Rectal smooth muscle tissue (tissue), 1 donor: ENCODE measurements around the gene YIF1A.

ENCODE experiments used
- H3K27ac ChIP-seq: one replicate; pipeline ENCODE4 v1.7.0; 2013; ENCODE audit warnings: low read depth, low read length, inconsistent platforms
- H3K27me3 ChIP-seq: one replicate; pipeline ENCODE4 v1.7.0; 2013; ENCODE audit warnings: low read length; ENCODE audit not compliant: control insufficient read depth, insufficient read depth
- H3K36me3 ChIP-seq: one replicate; pipeline ENCODE4 v1.7.0; 2013; ENCODE audit warnings: low read length; ENCODE audit not compliant: control insufficient read depth, insufficient read depth
- H3K4me1 ChIP-seq: one replicate; pipeline ENCODE4 v1.7.0; 2013; ENCODE audit warnings: low read length; ENCODE audit not compliant: control insufficient read depth, insufficient read depth
- H3K4me3 ChIP-seq: one replicate; pipeline ENCODE4 v1.7.0; 2013; ENCODE audit warnings: low read length
- H3K9ac ChIP-seq: one replicate; pipeline ENCODE4 v1.7.0; 2013; ENCODE audit warnings: low read length

YIF1A gene, protein sequence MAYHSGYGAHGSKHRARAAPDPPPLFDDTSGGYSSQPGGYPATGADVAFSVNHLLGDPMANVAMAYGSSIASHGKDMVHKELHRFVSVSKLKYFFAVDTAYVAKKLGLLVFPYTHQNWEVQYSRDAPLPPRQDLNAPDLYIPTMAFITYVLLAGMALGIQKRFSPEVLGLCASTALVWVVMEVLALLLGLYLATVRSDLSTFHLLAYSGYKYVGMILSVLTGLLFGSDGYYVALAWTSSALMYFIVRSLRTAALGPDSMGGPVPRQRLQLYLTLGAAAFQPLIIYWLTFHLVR

DNA sequence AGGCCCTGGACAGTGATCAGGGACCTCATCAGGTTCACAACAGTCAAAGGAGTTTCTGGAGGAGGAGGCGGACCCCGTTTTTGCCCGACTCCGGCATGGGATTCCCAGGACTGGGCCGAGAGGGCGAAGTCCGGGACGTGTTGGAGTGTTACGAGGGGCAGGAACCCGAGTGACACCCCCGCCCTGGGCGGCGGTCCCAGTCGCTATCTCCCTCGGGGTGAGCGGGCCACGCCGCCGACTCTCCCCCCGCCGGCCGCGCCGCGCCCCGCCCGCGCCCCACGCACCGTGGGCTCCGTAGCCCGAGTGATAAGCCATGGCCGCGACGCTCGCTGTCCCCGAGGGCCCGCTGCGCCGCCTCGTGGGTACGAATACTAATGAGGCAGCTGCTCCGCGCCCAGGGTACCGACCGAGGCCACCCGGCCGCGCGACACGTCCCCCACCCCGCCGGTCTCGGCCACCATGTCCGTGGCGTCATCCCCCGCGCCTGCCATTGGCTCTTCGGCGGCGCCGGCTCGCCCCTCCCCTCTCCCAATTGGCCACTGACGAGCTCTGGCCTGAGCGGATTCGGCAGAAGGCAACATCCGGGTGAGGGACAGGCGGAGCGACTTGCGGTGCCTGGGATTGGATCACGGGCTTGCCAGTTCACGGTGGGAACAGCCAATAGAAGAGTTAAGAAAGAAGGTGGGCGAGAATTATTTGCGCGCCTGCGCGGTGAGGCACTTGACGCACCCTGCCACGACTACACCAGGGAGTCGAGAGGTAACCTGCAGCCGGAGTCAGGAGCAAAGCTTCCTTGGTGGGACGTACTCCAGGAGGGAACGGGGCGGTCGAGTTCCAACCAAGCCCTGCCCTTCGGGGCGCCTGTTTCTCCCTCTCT is at the start of gene YIF1A:
Gene YIF1A (minus strand): TSS at position 473 of the 877 bp plus-strand sequence. CDS start 158 bp downstream, at position 315.
- peak within 1 kb of the TSS; percentile 94 for H3K27ac ChIP-seq
- no peaks in the 10 kb centered on the region for H3K4me1 ChIP-seq
- H3K4me3 ChIP-seq, result peak within 1 kb of the TSS; percentile 86
- peaks cover 16% of the 10 kb centered on the region for H3K27me3 ChIP-seq
- no peaks in the 10 kb centered on the region for H3K36me3 ChIP-seq
- peak within 1 kb of the TSS; percentile 54 for H3K9ac ChIP-seq

DNA sequence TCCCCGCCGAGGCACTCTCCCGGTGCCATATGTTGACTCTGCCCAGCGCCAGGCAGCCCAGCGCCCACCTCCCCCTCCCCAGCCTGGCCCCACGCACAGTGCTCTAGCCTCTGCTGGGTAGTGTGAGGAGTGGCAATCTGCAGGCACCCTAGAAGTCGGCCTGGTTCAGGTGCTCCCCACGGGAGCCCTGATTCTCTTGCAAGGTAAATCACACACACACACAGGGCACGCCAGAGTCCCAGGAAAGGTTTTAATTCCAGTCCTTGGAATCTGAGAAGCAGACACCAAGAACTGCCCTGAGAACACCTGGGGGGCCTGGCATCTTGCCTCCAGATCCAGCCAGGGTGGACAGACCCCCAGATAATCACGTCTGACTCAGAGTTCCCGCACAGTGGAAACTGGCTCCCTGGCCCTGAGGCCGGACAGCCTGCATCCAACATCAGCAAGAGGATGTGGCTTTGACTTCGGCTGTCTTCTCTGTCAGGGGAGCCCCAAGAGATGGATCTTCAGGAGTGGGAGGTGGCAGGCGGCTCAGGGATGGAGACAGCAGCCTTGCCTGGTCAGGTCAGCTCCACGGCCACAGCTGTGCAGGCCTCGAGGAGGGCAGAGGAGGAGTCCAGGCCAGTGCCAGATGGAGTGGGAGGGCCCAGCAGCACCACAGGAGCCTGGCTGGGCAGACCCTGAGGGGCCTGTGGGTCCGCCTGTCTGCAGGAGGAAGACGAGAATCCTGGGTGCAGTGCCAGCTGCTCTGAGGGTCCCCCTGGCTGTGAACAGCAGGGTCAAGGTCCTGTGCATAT is 48.4 kb upstream of the YIF1A start:
- Histone ChIP-seq H3K27me3 (no peaks in the 10 kb centered on the region), H3K27ac (no peak overlapping the region), H3K36me3 (peaks cover 40% of the 10 kb centered on the region), H3K9ac (no peak overlapping the region), H3K4me3 (no peak overlapping the region), H3K4me1 (peaks cover 10% of the 10 kb centered on the region)

DNA sequence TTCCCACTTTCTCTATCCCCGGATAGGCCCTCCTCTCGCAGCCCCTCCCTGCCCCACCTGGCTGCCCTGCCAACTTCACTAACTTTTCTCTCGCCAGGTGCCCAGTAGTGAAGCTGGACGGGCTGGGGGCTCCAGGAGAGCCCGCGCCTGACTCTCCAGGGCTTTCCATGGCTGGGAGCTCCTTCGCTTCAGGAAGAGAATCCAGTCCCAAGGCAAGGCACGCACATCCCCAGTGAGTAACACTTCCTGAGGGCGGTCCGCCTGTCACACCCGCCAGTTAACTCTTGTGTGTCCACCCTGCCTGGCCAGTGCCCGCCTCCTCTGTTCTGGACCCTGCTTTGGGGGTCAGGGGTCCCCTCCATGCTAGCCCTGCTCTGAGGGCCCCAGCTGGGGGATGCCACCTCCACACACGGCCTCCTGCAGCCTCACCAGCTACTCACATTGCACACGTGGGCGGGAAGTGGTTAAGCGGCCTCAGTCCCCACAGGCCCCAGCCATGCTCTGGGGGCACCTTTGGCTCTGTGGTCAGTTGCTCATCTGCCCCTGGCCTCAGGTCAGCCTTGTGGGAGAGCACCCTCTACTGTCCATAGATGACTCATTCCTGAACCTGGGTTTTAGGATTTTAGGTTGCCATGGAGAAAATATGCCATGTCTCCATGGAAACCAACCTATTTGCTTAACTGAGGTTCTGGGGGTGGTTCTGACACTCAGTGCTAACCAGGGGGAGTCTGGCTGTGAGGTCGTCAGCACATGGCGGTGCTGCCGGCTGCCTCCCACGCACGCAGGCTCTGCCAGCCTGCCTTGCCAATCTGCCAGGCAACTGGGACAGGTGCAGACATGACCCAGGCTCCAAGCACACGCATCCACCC is 47.5 kb upstream of the YIF1A start, which contains the start of gene RIN1:
Gene RIN1 (minus strand): TSS at position 201 of the 869 bp plus-strand sequence. CDS start 32 bp downstream, at position 169.
- peak within 1 kb of the TSS; percentile 11 for H3K9ac ChIP-seq

DNA sequence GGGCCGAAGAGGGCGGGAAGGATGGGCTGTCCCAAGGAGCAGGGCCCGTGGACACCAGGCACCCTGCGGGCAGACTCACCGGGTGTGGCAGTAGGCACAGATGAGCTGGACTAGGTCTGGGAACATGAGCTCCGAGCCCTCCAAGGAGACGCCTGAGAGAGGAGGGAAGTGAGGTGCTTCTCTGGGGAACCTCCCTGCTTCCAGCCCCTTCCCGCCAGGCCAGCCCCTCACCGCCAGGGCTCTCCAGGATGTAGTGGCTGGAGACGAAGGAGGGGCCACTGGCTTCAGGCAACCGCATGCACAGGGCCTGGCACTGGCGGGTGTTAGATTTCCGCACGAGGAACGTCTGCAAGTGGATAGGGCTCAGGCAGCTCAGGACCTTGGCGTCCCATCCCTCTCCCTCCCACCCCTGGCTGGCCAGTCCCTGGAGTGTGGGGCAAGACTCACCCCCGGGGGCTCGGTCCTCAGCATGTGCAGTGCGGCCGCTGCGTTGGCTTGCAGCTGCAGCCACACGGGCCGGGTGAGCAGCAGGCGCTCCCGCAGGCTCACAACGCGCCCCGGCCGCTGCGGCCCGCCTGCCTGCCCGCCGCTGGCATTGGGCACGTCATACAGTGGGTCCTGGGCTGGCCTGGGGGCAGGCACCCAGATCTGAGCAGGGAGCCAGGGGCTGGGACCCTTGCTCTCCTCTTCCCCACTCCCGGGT is 46.7 kb upstream of the YIF1A start:
- peak overlapping the region; percentile 11 for H3K9ac ChIP-seq
- H3K4me3 ChIP-seq, result peak overlapping the region; percentile 81
- H3K36me3 ChIP-seq, result peaks cover 28% of the 10 kb centered on the region
- H3K27me3 ChIP-seq, result no peaks in the 10 kb centered on the region
- H3K4me1 ChIP-seq, result peaks cover 10% of the 10 kb centered on the region
- no peak overlapping the region for H3K27ac ChIP-seq

More for the DNA sequence above, 47.5 kb upstream of the YIF1A start, which contains the start of gene RIN1:
- peak within 1 kb of the TSS; percentile 81 for H3K4me3 ChIP-seq
- peaks cover 36% of the 10 kb centered on the region for H3K36me3 ChIP-seq
- peaks cover 10% of the 10 kb centered on the region for H3K4me1 ChIP-seq
- H3K27ac ChIP-seq, result no peak within 1 kb of the TSS
- H3K27me3 ChIP-seq, result no peaks in the 10 kb centered on the region

DNA sequence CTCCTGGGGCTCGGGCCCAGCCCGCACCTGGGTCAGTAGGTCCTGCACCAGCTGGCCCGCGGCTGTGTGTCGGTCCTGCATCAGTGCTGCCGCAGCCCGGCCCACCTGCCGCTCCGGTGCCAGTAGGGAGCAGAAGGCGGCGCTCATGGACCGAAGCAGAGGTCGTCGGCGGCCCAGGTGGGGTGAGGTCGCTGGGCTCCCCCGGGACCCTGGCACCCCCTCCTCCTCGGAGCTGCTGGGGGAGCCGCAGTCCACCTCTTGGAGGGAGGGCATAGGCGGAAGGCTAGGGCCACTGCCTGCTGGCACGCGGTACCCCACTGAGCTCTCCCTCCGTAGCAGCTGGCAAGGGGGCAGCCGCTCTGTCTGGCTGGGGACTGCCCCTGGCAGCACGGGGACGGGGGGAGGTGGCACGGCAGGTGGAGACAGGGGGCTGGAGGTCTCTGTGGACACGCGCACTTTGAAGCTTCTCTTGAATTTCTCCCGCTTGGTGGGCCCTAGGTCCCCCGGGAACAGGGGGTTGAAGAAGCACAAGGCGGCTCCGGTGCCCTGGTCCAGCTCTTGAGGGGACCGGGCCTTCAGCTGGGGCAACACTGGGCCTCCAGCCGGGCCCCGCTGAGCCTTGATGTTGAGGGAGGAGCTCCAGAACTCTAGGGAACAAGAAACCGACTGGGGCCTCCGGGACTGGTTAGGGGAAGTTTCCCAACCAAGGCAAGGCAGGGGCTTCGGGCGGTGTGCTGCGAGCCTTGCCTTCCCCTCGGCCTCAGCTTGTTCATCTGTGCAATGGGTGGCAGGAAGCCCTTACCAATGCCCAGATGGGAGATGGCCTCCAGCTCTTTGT is 45.9 kb upstream of the YIF1A start:
- no peak overlapping the region for H3K27ac ChIP-seq
- no peaks in the 10 kb centered on the region for H3K27me3 ChIP-seq
- peak overlapping the region; percentile 81 for H3K4me3 ChIP-seq
- H3K9ac ChIP-seq, result peak overlapping the region; percentile 11
- H3K36me3 ChIP-seq, result peaks cover 20% of the 10 kb centered on the region
- H3K4me1 ChIP-seq, result peaks cover 10% of the 10 kb centered on the region

DNA sequence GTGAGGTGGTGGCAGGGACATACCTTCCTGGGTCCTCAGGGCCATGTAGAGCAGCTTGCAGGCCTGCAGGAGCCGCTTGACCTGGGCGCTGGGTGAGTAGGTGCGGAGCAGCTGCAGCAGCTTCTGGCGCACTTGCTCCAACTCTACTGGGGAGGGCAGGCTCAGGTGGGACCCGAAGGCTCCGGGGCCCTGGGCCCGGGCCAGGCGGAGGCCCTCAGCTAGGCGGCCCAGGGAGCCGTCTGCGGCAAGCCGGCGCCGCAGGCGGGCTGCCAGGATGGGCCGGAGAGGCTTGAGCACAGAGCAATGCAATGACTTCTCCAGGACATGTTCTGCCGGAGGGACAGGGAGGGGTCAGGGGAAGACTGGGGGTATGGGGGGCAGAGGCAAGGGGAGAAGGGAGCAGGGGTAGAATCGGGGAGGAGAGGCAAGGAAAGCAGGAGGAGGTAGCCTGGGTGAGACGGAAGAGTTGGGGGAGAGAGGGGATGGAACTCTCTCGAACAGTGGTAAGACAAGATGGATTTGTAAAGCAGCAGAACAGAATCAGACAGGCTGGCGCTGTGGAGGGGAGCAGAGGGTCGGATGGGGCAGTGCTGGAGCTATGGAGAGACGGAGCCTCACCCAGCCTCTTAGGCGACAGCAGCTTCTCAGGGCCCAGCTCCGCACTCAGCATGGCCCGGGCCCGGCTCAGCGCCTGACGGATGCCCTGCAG is 45.1 kb upstream of the YIF1A start:
- no peak overlapping the region for H3K4me3 ChIP-seq
- no peak overlapping the region for H3K27ac ChIP-seq
- H3K36me3 ChIP-seq, result peaks cover 13% of the 10 kb centered on the region
- H3K9ac ChIP-seq, result no peak overlapping the region
- H3K27me3 ChIP-seq, result no peaks in the 10 kb centered on the region
- H3K4me1 ChIP-seq, result peaks cover 10% of the 10 kb centered on the region

DNA sequence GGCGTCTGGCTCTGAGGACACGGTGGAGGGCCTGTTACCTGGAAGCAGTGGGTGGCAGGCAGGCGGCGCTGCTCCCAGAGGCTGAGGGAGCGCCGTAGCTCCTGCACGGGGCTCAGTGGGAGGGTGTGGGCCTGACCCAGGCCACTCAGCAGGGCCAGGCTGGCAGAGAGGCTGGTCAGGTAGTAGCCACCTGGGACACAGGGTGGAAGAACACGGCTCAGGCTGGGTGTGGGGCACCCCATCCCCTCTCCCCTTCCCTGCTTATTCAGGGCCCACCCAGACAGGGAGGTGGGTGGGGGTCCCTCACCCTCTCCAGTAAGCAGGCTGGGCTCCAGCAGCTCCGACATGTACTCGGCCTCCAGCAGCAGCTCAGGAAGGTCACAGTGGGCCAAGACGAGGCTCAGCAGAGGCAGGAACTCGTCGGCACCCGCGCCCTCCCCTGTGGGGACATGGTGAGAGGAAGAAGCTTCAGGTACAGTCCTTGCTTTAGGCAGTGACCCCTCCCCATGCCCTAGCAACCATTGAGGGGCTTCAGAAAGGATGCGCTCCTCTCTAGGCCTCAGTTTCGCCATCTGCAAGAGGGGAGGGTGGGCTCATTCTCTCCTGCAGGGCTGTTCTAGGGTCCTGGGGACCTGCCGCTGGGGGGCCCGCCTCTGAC is 44.4 kb upstream of the YIF1A start:
- Histone ChIP-seq H3K27ac (no peak overlapping the region), H3K9ac (no peak overlapping the region), H3K36me3 (peaks cover 11% of the 10 kb centered on the region), H3K27me3 (no peaks in the 10 kb centered on the region), H3K4me3 (no peak overlapping the region), H3K4me1 (peaks cover 10% of the 10 kb centered on the region)

DNA sequence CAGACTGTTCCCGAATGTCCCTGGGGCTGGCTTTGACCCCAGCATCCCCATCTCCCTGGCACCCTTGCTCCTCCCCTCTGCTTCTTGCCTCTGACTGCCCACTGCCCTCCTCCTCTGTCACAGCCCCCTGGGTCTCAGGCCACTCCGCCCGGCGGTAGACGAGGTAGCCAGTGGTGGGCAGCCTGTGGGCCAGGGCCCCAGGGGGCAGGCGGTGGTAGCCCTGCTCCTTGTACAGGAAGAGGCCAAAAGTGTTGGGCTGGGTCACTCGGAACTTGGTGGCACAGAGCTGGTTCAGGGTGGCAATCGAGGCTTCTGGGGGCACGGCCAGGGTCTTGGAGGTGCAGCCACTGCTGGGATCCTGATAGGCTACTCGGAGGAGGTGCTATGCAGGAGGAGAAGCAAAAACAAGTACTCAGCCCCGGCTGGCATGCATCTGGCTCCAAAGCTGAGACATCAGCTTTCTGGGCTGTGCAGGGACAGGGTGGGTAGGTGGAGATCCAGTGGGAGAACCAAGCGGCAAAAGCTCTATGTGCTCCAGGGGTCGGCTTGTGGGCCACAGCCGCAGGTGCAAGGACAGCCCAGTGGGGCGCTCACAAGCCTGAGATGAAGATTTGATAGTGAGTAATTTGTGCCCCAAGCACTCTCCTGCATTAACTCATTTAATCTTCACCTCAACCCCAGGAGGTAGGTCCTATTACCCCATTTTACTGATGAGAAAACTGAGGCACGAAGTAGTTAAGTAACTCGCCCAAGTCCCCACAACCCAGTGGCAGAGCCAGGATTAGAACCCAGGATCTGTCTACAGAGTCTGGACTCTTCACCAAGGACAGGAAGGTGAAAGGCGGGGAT is 43.7 kb upstream of the YIF1A start:
- Histone ChIP-seq H3K4me3 (no peak overlapping the region), H3K36me3 (peaks cover 5% of the 10 kb centered on the region), H3K27ac (no peak overlapping the region), H3K9ac (no peak overlapping the region), H3K27me3 (no peaks in the 10 kb centered on the region), H3K4me1 (peaks cover 10% of the 10 kb centered on the region)
